GM21515 (cell line): ENCODE data around the gene TENM4.
"Not testable (repeated sequence)": the region's sequence is repeated elsewhere in the genome, so short reads cannot be mapped to it uniquely, and the experiment has no call there.

Source experiments
- ATAC-seq: cut with Tn5 transposase; IDR thresholded peaks from one replicate; pipeline ENCODE4 v1.9.1; 2021; ENCODE audit not compliant: unreplicated experiment

Gene TENM4

DNA sequence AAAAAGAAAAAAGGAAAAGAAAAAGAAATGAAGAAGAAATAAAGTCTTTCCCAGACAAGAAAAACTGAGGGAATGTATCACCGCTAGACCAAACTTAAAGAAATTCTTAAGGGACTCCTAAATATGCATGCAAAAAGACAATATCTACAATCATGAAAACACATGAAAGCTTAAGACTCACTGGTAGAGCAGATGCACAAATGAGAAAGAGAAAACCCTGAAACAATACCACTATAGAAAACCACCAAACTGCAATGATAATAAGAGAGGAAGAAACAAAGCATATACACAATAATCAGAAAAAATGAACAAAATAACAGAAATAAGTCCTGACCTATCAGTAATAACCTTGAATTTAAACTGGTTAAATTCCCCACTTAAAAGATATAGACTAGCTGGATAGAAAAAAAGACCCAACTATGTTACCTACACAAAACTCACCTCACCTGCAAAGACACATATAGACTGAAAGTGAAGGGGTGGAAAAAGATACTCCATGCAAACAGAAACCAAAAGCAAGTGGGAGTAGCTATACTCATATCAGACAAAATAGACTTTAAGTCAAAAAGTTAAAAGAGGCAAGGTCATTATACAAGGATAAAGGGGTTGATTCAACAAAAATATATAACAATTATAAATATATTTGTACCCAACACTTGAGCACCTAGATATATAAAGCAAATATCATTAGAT lies 804.9 kb downstream of the TENM4 start:
- ATAC-seq = no peak

DNA sequence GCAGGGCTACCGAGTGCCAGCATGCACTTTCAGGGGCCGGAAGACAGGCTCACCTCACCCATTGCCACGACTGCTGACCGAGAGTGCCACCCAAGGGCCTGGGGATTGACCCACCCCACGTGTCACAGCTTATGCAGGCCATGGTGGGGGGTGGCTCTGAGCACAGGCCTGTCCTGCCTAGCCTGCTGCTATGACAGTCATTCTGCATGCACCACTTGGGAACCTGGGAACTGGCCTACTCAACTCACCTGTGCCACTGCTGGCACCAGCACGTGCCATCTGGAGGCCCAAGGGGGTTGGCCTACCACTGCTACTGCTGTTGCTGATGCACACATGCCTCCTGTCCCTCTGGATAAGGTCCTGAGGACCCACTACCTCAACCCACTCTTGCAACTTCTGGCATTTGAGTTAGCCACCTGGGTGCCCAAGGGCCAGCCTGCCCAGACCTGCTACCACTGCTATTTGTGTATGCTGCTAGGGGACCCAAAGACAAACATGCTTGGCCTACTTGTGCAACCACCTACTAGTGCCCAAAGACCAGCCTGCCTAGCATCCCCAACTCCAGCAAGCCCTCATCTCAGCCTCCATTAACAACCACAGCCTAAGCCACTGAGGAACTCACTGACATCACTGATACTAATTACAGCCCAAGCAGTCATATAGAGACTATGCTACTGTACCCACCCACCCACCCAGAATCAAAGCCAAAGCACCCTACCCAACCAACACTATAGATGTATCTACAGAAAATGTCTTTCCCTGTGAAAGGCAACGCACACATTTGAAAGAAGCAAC lies 807.1 kb downstream of the TENM4 start:
- ATAC-seq = no peak

DNA sequence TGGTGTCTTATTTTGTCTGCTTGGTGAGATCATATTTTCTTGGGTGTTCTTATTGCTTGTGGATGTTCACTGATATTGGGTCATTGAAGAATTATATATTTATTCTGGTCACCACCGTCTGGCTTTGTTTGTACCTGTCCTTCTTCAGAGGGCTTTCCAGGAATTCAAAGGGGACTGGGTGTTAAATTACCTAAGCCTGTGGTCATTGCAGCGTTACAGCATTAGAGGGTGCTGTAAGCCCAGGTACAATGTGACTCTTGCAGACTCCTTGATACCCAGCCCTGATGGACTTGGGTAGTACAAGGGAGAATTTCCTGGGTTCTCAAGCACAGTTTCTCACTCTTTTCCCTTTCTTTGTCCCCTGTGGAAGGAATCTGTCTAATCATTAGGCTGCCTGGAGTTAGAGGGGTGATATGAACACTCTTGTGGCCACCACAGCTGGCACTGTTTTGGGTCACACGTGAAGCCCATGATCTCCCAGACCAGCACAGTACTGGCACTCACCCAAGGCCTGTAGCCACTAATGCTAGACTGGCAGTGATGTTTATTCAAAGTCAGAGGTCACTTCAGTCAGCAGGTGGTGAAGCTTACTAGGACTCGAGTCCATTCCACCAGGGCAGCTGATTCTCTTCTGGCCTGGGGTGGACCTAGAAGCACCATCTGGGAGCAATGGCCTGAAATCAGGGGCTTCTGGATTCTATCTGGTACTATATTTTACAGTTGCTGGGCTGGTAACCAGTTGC lies 810.1 kb downstream of the TENM4 start:
- ATAC-seq = no peak

DNA sequence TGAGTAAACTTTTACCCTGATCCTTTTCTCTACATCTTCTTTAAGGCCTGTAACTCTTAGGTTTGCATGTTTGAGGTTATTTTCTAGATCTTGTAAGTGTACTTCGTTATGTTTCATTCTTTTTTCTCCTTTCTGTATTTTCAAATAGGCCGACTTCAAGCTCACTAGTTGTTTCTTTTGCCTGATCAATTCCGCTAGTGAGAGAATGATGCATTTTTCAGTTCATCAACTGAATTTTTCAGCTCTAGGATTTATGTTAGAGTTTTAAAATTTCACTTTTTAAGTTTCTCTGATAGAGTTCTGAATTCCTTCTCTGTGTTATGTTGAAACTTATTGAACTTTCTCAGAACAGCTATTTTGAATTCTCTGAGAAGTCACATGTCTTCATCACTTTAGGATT lies 810.7 kb downstream of the TENM4 start:
- ATAC-seq = no peak

DNA sequence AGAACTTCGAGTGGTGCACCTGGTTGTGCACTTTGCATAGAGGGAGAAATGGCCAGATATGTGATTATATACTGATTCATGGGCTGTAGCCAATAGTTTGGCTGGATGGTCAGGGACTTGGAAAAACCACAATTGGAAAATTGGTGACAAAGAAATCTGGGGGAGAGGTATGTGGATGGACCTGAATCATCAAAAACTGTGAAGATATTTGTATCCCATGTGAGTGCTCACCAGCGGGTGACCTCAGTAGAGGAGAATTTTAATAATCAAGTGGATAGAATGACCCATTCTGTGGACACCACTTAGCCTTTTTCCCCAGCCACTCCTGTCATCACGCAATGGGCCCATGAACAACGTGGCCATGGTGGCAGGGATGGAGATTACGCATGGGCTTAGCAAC lies 818.2 kb downstream of the TENM4 start:
- ATAC-seq = no peak

DNA sequence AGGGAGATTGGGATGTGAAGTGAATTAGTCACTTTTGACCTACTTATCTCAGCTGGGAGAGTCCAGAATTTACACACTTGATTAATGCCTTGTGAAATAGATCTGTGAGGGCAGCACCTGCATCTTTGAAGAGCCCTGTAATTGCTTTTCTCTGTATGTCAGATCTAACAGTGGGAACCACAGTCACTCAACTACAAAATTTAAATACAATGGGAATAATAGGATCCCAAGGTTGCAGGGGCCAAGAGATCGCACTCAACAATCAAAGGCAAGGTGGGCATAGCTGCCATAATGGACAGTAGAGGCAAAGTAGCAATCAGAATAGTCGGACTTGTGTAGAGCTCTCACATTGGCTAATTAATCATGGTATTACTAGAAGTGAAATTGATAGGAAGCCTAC lies 820.7 kb downstream of the TENM4 start:
- no peak for ATAC-seq

DNA sequence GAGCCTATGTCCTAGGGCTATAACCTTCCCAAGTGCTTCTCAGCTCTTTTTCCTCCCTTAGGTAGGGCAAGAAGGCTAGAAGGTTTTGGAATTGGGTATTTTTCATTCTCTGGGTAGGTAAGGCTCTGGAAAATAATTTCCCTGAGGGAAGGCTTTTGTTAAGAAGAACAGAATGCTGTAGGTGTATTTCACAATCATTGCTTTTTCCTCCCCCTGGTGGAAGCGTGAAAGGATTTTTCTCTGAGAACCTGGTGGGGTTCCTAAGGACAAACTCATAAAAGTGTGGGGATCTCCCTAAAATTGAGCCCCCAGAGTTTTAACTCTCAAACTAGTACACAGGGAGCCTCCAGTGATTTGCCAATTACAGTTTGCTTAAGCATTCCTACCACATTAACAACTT lies 825.1 kb downstream of the TENM4 start:
- ATAC-seq = no peak

DNA sequence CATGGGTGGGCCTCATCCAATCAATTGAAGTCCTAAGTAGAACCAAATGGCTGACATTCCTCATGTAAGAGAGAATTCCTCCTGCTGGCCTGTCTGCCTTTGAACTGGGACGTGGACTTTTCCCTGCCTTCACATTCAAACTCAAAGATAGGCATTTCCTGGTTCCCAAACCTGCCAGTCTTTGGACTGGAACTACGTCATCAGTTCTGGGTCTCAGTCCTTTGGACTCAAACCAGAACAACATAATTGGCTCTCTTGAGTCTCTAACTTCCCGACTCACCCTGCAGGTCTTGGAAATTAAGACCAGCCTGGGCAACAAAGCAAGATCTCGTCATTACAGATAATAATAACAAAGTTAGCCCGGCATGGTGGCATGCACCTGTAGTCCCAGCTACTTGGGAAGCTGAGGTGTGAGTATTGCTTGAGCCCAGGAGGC lies 827.4 kb downstream of the TENM4 start:
- no peak for ATAC-seq

DNA sequence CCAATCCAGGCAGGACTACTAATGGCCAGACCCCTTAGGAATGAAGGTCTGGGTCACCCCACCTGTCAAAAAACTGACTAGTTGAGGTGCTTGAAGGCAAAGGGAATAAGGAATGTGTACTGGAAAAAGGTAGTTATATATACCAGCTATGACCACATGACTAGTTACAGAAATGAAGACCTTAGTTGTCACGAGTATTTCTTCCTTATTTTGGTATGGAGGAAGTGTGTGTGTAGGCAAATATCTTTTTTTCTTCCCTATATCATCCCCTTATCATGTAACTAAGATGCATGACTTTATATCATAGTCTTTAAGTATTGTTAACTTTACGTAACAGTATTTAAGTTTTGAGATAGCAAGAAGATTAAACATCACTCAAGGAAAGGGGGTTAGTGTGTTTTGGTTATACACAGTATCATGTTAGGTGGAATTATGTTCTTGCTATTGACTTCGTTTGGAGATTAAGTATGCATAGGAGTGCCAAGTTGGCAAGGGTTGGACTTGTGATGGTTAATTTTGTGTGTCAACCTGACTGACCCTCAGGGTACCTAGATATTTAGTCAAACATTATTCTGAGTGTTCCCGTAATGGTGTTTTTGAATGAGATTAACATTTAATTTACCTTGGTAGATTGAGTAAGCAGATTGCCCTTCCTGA lies 828.0 kb downstream of the TENM4 start:
- no peak for ATAC-seq

DNA sequence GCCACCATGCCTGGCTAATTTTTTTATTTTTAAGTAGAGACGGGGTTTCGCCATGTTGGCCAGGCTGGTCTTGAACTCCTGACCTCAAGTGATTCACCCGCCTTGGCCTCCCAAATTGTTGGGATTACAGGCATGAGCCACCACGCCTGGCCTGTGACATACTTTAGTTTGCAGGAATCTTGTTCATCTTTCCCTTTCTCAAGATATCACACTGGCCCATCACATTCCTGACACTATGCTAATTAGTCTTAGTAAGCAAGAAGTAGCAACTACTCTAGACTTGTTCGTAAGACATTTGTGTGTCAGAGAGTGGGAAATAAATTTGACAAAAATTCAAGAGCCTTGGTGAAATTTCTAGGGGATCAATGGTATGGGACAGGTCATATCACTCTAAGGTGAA lies 831.5 kb downstream of the TENM4 start:
- ATAC-seq = not testable (repeated sequence)

DNA sequence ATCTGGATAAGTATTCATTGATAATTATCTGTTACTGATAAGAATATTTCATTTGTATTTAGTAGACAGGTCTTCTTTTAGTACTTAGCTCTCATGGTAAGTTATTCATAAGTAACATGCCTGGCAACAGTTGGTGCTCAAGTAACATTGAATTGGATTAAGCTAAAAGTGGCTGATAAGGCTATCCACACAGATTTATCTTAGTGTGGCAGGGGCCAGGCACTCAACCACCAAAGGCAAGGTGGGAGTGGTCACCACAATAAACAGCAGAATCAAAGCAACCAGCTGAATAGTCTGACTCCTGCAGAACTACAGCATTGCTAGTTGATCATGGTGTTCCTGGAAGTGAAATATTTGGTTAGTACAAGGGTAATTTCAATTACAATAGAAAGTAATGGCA lies 833.1 kb downstream of the TENM4 start:
- ATAC-seq = no peak

DNA sequence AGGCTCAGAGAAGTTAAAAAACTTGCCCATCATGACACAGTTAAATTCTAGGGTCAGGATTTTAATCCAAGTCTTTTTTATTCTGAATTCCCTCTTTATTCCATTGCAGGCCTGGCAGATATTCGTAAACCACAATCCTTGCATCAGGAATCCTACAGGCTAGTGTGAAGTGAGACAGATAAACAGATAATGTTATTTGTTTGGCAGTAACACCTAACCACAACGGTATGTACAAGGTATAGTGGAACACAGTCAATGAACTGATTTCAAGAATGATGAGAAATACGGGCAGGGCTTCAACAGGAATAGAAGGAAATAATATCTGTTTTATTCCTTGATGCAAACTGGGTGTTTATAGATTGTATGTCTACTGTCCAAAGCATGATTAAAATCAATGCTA lies 834.2 kb downstream of the TENM4 start:
- no peak for ATAC-seq

DNA sequence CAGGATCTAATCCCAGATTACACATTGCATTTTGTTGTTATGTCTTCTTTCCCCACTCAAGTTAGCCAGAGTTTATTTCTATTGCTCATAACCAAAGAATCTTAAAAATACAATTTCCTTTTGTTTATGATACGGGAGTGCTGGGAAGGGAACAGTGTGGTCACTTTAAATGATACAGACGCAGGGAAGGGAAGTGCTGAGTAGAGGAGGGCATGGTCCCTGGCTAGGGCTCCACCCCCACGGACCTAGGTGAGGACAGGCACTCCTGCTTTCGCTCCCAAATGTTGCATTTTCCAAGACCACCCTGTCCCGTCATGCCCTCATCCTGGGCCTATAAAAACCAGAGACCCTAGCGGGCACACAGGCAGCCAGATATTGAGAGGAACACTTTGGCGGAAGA lies 835.5 kb downstream of the TENM4 start:
- ATAC-seq = no peak

DNA sequence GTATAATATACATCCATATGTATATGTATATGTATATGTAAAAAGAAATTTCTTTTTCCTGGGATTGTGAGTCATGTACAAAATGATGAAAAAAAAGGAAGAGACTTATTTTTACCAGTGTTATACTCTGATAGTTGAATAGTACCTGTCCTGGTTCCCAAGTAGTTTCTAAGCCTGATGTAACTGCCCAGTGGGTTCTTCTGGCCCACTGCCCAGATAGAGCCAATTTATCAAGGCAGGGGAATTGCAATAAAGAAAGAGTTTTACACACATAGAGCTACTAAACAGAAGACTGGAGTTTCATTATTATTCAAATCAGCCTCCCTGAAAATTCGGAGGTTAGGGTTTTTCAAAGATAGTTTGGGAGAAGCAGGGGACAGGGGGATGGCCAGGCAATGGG lies 837.0 kb downstream of the TENM4 start:
- no peak for ATAC-seq
